ENCODE measurements around the gene TLK1. TPM values are rescaled to one million over a fixed set of nuclear protein-coding genes. Genes with fewer than 3 reads are reported as not detected.

Gene TLK1
- total RNA-seq, 4 donors from 2014 or later = 7.7 to 14.2 (median 10.0) TPM

- no peak overlapping the region for H3K27ac ChIP-seq
- no peak for DNase-seq
- TF ChIP-seq, protein P1, sequence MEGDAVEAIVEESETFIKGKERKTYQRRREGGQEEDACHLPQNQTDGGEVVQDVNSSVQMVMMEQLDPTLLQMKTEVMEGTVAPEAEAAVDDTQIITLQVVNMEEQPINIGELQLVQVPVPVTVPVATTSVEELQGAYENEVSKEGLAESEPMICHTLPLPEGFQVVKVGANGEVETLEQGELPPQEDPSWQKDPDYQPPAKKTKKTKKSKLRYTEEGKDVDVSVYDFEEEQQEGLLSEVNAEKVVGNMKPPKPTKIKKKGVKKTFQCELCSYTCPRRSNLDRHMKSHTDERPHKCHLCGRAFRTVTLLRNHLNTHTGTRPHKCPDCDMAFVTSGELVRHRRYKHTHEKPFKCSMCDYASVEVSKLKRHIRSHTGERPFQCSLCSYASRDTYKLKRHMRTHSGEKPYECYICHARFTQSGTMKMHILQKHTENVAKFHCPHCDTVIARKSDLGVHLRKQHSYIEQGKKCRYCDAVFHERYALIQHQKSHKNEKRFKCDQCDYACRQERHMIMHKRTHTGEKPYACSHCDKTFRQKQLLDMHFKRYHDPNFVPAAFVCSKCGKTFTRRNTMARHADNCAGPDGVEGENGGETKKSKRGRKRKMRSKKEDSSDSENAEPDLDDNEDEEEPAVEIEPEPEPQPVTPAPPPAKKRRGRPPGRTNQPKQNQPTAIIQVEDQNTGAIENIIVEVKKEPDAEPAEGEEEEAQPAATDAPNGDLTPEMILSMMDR (IDR thresholded peaks at IDR 0.05 in 4 of 5, conservative IDR thresholded peaks at IDR 0.05 in 1 of 5) = no peak
- no peak for TF ChIP-seq POLR2A (IDR thresholded peaks at IDR 0.05)
- H3K9me3 ChIP-seq = no peaks in the 10 kb centered on the region
- in situ Hi-C loops (cut with MboI; ENCODE audit: low sequenced_read_pairs in 4 of 4) = no loop called here
- no peak overlapping the region for H3K4me3 ChIP-seq
- no peaks in the 10 kb centered on the region for H3K36me3 ChIP-seq
- intact Hi-C loops (cut with DNase I; ENCODE audit: low total_unique reads) = loop anchor here (5.0 kb wide), 1 partner anchor 1272 kb away; no protein-coding TSS in a partner anchor
- no peaks in the 10 kb centered on the region for H3K27me3 ChIP-seq
- no peak for ATAC-seq
- H3K4me1 ChIP-seq = peaks cover under 1 to 13% of the 10 kb centered on the region in 2 donors
Observed at GRCh38 chr2:171149171-171149938, 11.3 kb downstream of the TLK1 start.

DNA sequence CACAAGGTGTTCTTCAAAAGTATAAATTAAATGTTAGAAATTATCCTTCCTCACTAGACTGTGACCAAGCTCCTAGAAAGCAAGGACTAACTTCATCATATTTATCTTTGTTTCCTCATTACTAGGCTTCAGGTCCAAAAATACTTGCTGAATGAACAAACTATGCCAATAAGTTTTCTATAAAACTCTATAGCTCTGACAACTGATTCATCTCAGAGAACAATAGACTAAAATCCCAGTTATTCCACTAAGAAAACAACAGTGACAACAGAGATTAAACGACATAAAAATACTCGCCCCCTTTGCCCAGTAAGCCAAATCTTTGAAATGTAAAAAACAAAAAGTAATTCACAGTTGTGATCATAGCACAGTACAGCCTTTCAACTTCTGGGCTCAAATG is 13.6 kb downstream of the TLK1 start:
- in situ Hi-C loops (cut with MboI; ENCODE audit: low sequenced_read_pairs in 4 of 4) (no loop called here), intact Hi-C loops (cut with DNase I; ENCODE audit: low total_unique reads) (loop anchor here (5.0 kb wide), 1 partner anchor 1270 kb away; no protein-coding TSS in a partner anchor)
- TF ChIP-seq POLR2A (IDR thresholded peaks at IDR 0.05) = no peak
- TF ChIP-seq, protein P1 (IDR thresholded peaks at IDR 0.05 in 4 of 5, conservative IDR thresholded peaks at IDR 0.05 in 1 of 5) = no peak
- peak overlapping the region in 1 of 4 donors; percentile 37 for H3K27ac ChIP-seq
- no peaks in the 10 kb centered on the region for H3K9me3 ChIP-seq
- no peak overlapping the region for H3K4me3 ChIP-seq
- ATAC-seq = no peak
- DNase-seq = no peak
- peaks cover 7 to 13% of the 10 kb centered on the region in 2 donors for H3K4me1 ChIP-seq
- no peaks in the 10 kb centered on the region for H3K27me3 ChIP-seq
- no peaks in the 10 kb centered on the region for H3K36me3 ChIP-seq

DNA sequence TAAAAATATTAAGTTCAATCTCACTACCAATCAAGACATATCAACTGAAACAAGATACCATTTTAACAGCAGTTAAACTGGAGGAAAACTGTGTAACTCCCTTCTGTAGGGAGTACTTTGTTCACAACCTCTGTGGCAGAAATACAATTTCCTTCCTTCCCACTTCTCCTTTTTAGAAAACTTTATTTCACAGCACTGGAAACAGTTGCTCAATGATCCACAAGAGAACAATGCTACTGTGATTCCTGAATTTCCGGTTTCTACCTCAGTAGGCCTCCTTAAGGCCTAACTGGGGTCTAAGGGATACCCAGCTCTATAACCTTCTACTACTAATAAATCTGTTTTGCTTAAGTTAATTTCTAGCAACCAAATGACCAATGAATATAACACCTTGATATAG is 14.1 kb downstream of the TLK1 start:
- intact Hi-C loops (cut with DNase I; ENCODE audit: low total_unique reads) = loop anchor here (5.0 kb wide), 1 partner anchor 1269 kb away; no protein-coding TSS in a partner anchor
- TF ChIP-seq, protein P1 (IDR thresholded peaks at IDR 0.05 in 4 of 5, conservative IDR thresholded peaks at IDR 0.05 in 1 of 5) = no peak
- no peak for TF ChIP-seq POLR2A (IDR thresholded peaks at IDR 0.05)
- no peaks in the 10 kb centered on the region for H3K36me3 ChIP-seq
- peaks cover 10 to 18% of the 10 kb centered on the region in 2 donors for H3K4me1 ChIP-seq
- H3K27ac ChIP-seq = peak overlapping the region in 1 of 4 donors; percentile 37
- in situ Hi-C loops (cut with MboI; ENCODE audit: low sequenced_read_pairs in 4 of 4) = no loop called here
- H3K4me3 ChIP-seq = no peak overlapping the region
- no peaks in the 10 kb centered on the region for H3K9me3 ChIP-seq
- H3K27me3 ChIP-seq = no peaks in the 10 kb centered on the region
- ATAC-seq = no peak
- no peak for DNase-seq

- ATAC-seq (no peak), DNase-seq (no peak)
- no peak overlapping the region for H3K4me3 ChIP-seq
- intact Hi-C loops (cut with DNase I; ENCODE audit: low total_unique reads) (loop anchor here (5.0 kb wide), 1 partner anchor 1269 kb away; no protein-coding TSS in a partner anchor), in situ Hi-C loops (cut with MboI; ENCODE audit: low sequenced_read_pairs in 4 of 4) (no loop called here)
- H3K27ac ChIP-seq = no peak overlapping the region
- H3K27me3 ChIP-seq = no peaks in the 10 kb centered on the region
- H3K9me3 ChIP-seq = no peaks in the 10 kb centered on the region
- no peak for TF ChIP-seq POLR2A (IDR thresholded peaks at IDR 0.05)
- TF ChIP-seq, protein P1 (IDR thresholded peaks at IDR 0.05 in 4 of 5, conservative IDR thresholded peaks at IDR 0.05 in 1 of 5) = no peak
- peaks cover 15 to 22% of the 10 kb centered on the region in 2 donors for H3K4me1 ChIP-seq
- H3K36me3 ChIP-seq = no peaks in the 10 kb centered on the region
Observed at GRCh38 chr2:171146071-171146470, 14.6 kb downstream of the TLK1 start.
